ENCODE results near the gene GSX2.
A peak's percentile ranks its signal among the peaks of the same experiment; 100 is the strongest.

GSX2 gene

GRCh38 chr4:54095110-54095825, 4.7 kb upstream of the GSX2 start:
- in situ Hi-C loops (cut with HindIII; ENCODE audit: low sequenced_read_pairs): no loop called here
- TF ChIP-seq CTCF (IDR thresholded peaks at IDR 0.05; ENCODE audit: low read depth, low read length, missing control alignments): no peak
- no peak for DNase-seq (ENCODE audit: low read depth)
- no peak overlapping the region for H3K4me3 ChIP-seq (ENCODE audit: low read depth, low read length)

GRCh38 chr4:54096295-54096962, 3.5 kb upstream of the GSX2 start:
- DNase-seq (ENCODE audit: low read depth): no peak
- in situ Hi-C loops (cut with HindIII; ENCODE audit: low sequenced_read_pairs): no loop called here
- no peak overlapping the region for H3K4me3 ChIP-seq (ENCODE audit: low read depth, low read length)
- no peak for TF ChIP-seq CTCF (IDR thresholded peaks at IDR 0.05; ENCODE audit: low read depth, low read length, missing control alignments)

GRCh38 chr4:54097152-54097551, 2.8 kb upstream of the GSX2 start:
- H3K4me3 ChIP-seq (ENCODE audit: low read depth, low read length): no peak overlapping the region
- no peak for DNase-seq (ENCODE audit: low read depth)
- in situ Hi-C loops (cut with HindIII; ENCODE audit: low sequenced_read_pairs): no loop called here
- TF ChIP-seq CTCF (IDR thresholded peaks at IDR 0.05; ENCODE audit: low read depth, low read length, missing control alignments): no peak

GRCh38 chr4:54098375-54098774, 1.6 kb upstream of the GSX2 start:
- no peak for DNase-seq (ENCODE audit: low read depth)
- no peak for TF ChIP-seq CTCF (IDR thresholded peaks at IDR 0.05; ENCODE audit: low read depth, low read length, missing control alignments)
- in situ Hi-C loops (cut with HindIII; ENCODE audit: low sequenced_read_pairs): no loop called here
- H3K4me3 ChIP-seq (ENCODE audit: low read depth, low read length): no peak overlapping the region

GRCh38 chr4:54099287-54099747, 646 bp upstream of the GSX2 start:
- no peak for TF ChIP-seq CTCF (IDR thresholded peaks at IDR 0.05; ENCODE audit: low read depth, low read length, missing control alignments)
- H3K4me3 ChIP-seq (ENCODE audit: low read depth, low read length): peak overlapping the region; percentile 36
- in situ Hi-C loops (cut with HindIII; ENCODE audit: low sequenced_read_pairs): no loop called here
- DNase-seq (ENCODE audit: low read depth): no peak

GRCh38 chr4:54100595-54101189, 729 bp downstream of the GSX2 start:
- peak overlapping the region; percentile 36 for H3K4me3 ChIP-seq (ENCODE audit: low read depth, low read length)
- in situ Hi-C loops (cut with HindIII; ENCODE audit: low sequenced_read_pairs): no loop called here
- DNase-seq (ENCODE audit: low read depth): no peak
- no peak for TF ChIP-seq CTCF (IDR thresholded peaks at IDR 0.05; ENCODE audit: low read depth, low read length, missing control alignments)
